Activated CD4-positive, alpha-beta T cell treated with anti-CD3 and anti-CD28 coated beads, Interleukin-2, amount 50 U/mL, for 24 hours (primary cell): Measurements from ENCODE around the gene OPHN1.
"Not testable (repeated sequence)": the region's sequence is repeated elsewhere in the genome, so short reads cannot be mapped to it uniquely, and the experiment has no call there.

Source experiments
- DNase-seq, 2 donors: peaks; one replicate each; pipeline ENCODE4 v3.0.0-alpha.2; 2020; ENCODE audit warnings: low read depth in 1 of 2, low spot score in 1 of 2

The OPHN1 gene

DNA sequence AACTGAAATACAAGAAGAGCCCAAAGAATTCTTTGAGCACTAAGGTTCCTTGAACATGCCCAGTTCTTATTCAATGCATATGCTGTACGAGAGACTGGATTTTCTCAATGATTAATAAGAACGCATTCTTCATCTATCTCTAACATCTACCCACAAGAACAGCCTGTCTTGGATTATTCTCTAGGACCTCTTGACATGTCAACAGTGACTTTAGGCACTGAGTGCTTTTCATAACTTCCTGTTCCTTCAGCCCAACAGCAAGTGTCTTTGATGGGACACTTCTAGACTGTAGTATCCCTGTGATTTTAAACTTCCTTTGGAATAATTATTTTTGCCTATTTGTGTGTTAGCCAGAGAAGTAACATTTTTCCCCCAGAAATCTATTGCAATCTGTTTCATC is 69.3 kb downstream of the OPHN1 start:
- DNase-seq: no peak

DNA sequence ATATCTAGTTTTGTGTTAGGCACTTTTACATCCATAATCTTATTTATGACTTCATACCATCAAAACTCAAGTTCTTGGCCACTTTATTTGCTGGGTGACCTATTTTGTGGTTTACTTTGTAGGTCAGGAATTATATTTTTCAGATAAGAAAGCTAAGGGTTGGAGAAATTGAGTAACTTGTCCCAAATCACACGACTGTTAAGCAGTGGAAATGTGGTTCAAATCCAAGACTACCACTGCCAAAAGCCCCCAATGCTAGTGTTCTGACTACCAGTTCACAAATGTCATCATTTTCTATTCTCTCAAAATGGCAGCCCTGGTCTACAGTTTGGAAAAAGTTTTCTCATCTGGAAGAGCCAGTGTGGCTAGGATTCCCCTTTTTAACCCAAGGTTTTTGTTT is 74.6 kb downstream of the OPHN1 start:
- no peak for DNase-seq

DNA sequence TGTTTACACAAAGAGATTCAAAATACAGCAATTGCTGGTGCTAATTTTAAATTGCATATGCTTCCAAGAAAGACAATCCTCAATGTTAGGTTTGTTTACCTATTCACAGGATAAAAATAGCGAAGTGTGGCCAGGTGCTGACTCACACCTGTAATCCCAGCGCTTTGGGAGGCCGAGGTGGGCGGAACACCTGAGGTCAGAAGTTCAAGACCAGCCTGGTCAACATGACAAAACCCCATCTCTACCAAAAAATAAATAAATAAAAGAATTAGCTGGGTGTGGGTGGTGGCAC is 77.7 kb downstream of the OPHN1 start:
- DNase-seq: no peak

DNA sequence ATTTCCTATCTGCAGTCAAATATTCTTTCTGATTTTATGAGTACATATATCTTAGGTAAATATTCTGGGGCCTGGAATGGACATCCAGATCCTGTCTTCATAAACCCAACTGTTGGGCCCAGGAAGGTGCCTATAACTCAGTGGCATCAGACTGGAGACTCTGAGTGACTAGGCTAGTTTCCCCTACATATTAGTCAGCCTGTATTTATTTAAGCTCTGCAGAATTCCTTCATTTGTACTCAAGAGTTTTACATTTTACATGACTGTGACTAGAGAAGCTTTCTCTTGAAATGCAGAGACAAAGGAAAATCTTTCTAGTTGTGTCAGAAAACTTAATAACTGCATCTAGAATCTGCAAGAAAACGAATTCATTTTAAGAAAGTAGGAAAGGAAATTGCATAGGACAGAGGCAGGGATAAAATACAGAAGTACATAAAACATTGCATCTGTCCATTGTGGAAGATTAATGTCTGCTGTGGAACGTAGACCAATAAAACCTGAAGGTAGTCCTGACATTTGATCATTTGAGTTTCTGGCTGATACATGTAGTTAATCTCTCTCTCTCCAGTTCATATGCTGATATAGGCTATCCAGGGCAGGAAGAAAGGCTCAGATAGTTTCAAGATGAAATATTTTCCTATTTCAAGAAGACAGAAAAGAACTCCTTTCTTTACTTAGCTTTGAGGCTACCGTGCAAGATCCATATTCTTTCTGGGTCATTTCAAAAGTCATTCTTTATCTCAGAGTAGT is 78.2 kb downstream of the OPHN1 start:
- no peak for DNase-seq

DNA sequence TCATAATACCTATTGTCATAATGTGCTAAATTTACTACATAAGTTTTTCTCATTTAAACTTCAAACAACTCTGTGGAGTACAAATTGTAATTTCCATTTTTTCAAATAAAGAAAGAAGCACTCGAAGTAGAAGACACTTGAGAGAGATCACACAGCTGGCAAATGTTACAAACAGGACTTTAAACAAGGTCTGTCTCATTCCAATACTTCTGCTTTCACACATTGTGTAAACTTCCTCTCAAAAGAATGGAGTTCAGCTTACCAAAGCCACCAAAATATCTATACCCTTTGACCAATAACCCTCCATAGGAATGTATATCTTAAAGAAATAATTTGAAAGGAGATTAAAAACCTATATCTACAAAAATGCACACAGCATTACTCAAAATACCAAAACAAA is 88.3 kb downstream of the OPHN1 start:
- no peak for DNase-seq

DNA sequence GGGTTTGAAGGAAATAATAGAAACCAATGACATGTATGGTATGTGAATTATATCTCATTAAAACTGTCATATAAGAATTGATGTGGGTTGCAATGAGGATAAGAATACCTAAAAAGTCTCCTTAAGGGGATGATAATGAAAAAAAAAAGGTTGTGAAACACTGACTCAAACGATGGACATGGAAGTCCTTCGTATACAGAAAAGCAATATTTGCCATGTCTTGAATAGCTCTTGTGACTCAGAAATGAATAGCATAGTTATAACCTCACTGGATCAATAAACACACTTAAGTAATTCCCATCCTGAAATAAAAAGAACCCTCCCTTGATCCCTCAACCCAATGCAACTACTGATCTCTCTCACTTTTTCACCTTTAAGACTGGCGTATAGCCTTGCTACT is 89.7 kb downstream of the OPHN1 start:
- DNase-seq: no peak

DNA sequence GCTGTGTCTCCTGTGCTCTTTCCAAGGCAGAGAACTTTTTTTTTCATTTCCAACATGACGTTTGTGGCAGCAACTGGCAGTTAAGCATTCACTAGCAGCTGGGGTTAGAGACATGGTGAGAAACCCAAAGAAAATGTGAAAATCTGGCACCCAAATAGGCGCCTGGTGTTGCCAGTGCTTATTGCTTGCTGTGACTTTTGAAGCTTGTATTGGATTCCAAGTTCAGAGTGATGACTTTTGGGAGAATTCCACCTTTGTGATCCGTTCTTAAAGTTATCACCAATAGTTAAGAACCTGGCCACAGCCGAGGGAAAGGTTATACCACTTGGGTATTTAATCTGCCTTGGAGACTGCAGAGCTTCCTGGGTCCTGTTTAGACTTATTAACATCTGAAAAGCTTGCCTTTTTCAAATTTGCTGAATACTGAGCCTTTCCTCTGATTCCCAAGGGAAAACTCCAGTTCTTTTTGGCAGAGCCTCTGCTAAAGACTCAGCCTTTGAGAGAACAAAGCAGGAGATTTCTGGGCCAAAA is 101.0 kb downstream of the OPHN1 start:
- DNase-seq: no peak

DNA sequence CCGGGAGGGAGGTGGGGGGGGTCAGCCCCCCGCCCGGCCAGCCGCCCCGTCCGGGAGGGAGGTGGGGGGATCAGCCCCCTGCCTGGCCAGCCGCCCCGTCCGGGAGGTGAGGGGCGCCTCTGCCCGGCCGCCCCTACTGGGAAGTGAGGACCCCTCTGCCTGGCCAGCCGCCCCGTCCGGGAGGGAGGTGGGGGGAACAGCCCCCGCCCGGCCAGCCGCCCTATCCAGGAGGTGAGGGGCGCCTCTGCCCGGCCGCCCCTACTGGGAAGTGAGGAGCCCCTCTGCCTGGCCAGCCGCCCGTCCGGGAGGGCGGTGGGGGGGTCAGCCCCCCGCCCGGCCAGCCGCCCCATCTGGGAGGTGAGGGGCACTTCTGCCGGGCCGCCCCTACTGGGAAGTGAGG is 106.5 kb downstream of the OPHN1 start:
- not testable (repeated sequence) for DNase-seq

DNA sequence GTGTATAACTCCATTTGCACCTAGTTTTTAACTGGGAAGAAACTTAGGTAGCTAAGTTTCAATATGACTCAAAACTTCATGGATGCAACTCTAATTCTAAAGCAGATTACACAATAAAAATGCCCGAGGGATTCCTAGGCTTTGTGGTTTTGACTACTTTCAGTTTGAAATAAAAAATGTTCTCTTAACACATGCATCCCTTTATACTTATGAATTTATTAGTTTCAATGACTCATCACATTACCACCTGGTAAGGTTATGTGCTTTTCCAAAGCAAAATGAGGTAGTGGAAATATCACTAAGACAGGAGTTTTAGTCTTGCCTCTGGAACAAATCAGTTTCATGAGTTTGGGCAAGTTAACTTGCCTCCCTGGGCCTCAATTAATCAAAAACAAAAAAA is 125.5 kb downstream of the OPHN1 start:
- DNase-seq: no peak

DNA sequence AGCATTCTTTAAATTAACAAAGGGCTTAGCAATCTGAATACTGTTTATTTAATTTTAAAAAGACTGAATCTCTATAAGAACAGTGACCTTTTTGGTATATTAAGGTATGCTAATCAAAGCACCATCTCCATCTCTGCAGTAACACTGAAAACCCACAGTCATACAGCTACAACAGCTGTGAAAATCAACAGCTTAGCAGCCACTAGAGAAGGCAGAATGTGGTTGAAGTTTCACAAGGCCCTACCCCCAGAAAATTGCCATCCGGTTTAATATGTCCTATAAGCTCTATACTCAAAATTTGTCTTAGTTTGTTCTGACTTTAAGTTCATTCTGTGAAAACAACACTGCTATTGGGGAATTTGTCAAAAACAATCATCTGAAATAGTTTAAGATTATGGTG is 128.7 kb downstream of the OPHN1 start:
- no peak for DNase-seq

DNA sequence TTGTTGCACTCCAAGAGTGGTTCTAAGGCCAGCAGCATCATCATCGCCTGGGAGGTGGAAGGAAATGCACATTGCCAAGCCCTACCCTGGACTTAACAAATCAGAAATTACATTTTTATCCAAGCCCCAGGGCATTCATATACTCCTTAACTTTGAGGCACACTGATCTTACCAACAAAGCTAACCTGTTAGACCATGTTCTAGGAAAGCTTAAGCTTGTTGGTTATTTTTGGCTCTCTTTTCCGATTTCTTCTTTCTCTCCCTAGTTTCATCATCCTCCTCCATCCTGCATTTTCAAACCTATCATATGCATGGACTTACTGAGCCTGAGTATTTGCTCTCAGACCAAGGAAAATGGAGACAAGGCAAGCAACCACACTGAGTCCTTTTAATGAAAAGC is 133.4 kb downstream of the OPHN1 start:
- no peak for DNase-seq

DNA sequence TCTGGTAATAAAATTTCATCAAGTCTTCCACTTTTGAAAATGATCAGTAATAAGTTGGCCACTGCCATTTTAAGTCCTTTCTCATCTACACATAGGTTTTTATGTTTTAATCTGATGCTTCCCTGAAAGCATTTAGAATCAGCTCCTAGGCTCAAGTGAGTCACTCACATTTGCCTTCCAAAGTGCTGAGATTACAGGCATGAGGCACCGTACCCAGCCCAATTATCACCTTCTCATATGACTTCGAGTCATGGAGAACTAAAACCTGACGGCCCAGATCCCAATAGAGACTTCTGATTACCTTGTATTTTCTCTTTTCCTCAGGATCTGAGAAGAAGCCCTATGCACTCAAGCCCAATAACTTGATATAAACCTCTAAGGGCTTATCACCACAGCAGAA is 140.8 kb downstream of the OPHN1 start:
- DNase-seq: no peak

DNA sequence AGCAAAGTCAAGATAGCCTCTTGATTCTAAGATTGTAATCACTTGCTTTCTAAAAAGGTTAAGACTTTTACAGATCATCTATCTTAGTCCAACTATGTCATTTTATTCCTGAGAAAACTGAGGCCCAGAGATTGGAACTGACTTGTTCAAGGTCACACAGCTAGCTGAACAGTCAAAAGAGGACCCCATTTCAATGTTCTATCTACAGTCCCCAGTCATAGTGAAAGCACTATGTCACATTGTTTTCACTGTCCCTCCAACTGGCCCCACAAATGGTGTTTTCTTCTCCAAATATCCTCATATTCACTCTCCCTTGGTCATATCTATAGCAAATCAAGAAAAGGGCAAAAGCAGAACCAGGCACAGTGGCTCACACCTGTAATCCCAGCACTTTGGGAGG is 145.2 kb downstream of the OPHN1 start:
- DNase-seq: no peak

DNA sequence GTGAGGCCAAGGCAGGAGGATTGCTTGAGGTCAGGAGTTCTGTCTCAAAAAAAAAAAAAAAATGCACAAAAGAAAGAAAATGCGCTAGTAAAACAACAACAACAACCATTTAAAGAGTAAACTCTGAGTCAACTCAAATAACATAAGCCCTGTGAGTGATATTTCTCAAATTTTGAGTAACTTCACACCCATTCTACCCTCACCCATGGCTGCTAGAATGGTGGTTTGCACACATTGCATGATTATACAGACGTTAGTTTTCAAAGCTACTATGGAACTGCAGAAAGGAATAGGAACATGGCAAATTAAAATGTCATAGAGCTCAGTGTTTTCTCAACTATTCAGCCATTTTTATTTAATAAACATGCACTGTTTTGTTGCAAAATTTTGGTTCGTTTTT is 145.9 kb downstream of the OPHN1 start:
- DNase-seq: no peak

DNA sequence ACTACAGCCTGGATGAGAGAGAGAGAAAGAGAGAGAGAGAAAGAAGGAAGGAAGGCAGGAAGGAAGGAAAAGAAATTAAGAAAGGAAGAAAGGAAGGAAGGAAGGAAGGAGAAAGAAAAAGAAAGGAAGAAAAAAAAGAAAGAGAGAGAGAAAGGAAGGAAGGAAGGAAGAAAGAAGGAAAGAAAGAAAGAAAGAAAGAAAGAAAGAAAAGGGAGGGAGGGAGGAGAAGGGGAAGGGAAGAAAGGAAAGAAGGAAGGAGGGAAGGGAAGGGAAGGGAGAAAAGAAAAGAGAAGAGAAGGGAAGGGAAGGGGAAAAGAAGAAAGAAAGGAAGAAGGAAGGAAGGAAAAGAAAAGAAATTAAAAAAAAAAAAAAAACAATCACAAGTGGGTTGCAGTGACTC is 146.3 kb downstream of the OPHN1 start:
- no peak for DNase-seq

DNA sequence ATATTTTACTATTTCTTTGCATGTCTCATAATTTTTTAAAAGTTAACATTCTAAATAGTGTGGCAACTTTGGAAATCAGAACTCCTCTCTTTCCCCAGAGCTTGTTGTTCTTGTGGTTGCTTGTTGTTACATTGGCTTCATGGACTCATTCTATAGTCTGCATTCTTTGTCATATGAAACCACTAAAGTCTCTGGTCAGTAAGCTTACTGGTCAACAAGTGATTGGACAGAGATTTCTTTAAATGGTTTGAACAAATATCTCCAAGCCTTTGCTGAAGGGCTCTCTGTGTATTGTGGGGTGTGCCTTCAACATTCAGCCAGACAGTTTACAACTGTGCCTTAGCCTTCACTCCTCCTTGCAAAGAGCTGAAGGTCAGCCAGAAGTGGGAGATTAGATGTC is 147.2 kb downstream of the OPHN1 start:
- no peak for DNase-seq

DNA sequence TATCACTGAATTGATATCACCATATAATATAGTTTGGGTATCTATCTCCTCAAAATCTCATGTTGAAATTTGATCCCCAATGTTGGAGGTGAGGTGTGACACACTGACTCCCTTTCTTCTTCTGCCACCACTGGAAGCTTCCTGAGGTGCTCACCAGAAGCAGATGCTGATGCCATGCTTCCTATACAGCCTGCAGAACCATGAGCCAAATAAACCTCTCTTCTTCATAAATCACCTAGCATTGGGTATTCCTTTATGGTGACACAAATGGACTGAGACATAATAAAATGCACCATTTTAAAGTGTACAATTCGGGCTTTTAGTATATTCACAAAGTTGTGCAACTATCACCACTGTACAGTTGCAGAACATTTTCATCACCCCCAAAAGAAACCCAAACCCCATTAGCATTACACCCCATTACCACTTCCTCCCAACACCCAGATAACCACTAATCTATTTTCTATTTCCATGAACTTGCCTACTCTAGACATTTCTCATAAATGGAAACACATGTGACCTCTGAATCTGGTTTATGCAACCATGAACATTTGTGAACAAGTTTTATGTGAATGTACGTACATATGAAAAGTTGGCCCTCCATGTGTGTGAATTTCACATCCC is 148.9 kb downstream of the OPHN1 start:
- DNase-seq: no peak

DNA sequence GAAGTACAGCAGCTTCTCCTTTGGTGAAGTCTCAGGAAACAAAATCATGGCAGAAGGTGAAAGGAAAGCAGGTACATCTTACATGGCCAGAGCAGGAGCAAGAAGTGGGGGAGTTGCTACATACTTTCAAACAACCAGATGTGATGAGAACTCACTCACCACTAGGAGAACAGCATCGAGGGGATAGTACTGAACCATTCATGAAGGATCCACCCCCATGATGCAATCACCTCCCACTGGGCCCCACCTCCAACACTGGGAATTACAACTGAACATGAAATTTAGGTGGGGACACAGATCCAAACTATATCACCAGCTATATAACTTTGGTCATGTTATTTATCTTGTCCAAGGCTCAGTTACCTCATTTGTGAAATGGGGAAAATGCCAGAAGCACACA is 159.4 kb downstream of the OPHN1 start:
- no peak for DNase-seq

DNA sequence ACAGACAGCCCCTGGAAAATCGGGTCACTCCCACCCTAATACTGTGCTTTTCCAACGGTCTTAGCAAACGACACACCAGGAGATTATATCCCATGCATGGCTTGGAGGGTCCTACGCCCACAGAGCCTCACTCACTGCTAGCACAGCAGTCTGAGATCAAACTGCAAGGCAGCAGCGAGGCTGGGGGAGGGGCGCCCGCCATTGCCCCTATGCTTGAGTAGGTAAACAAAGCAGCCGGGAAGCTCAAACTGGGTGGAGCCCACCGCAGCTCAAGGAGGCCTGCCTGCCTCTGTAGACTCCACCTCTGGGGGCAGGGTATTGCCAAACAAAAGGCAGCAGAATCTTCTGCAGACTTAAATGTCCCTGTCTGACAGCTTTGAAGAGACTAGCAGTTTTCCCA is 168.5 kb downstream of the OPHN1 start:
- not testable (repeated sequence) for DNase-seq

DNA sequence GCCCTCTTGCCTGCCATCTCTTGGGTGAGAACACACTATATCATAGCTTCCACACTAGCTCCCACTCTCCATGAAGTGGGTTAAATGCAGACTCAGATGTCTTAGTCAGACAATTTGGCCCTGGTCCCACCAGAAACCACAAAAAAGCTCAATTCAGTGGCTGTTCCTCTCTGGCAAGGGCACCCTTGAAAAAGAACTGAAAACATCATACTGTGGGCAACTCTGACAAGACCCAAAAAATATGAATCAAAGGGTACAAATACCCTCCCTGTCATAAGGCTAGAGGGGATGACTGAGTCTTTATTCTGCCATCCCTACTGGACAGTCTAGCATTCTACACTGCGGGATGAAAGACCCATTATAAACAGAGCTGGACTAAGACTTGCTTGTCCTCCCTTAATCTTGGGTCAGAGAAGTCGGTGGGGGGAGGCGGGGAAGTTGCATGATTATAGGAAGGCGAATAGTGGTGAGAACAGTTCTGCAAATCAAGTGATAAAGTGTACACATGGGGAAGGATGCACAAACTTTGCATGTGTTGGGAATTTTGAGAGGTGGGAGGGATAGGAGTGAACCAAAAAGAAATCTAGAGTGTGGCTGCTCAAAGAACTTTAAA is 172.1 kb downstream of the OPHN1 start:
- DNase-seq: no peak

DNA sequence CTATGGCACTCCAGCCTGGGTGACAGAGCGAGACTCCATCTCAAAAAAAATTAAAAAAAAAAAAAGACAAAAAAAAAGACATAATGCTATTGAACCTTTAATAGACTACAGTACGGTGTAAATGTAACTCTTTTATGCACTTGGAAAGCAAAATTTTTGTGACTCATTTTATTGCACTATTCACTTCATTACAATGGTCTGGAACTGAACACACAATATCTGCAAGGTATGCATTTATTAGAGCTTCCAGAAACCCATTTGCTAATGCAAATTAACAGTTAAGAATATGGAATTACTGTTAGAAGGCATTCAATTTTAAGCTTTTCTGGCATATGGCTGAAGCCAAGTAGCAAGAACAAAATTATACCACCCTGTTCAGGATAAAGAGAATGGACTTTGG is 176.3 kb downstream of the OPHN1 start:
- no peak for DNase-seq

DNA sequence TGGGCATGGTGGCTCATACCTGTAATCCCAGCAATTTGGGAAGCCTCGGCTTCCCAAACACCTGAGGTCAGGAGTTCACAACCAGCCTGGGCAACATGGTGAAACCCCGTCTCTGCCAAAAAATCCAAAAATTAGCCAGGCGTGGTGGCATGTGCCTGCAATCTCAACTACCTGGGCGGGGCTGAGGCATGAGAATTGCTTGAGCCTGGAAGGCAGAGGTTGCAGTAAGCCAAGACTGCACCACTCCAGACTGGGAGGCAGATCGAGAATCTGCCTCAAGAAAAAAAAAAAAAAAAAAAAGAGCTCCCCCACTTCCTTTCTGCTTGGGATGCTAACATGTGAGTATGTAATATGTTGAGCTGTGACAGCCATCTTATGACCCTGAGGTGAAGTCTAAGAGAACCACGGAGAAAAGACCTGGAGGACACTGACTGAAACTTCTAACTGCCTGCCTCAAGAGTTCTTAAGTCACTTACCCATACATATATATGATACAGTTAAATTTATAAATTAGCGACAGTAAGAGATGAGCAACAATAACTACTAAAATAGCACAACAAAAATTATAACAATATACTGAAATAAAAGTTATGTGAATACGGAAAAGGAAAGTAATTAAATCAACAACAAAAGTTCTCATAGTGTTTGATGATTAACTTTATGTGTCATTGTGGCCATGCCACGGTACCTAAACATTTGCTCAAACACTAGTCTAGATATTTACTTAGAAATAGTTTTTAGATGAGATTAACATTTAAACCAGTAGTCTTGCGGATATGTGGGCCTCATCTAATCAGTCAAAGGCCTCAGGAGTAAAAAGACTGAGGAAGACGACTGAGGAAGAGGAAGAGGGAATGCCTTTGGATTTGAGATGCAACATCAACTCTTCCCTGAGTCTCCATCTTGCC is 178.3 kb downstream of the OPHN1 start:
- DNase-seq: no peak
